Measurements from ENCODE around the gene GAA.

DNA sequence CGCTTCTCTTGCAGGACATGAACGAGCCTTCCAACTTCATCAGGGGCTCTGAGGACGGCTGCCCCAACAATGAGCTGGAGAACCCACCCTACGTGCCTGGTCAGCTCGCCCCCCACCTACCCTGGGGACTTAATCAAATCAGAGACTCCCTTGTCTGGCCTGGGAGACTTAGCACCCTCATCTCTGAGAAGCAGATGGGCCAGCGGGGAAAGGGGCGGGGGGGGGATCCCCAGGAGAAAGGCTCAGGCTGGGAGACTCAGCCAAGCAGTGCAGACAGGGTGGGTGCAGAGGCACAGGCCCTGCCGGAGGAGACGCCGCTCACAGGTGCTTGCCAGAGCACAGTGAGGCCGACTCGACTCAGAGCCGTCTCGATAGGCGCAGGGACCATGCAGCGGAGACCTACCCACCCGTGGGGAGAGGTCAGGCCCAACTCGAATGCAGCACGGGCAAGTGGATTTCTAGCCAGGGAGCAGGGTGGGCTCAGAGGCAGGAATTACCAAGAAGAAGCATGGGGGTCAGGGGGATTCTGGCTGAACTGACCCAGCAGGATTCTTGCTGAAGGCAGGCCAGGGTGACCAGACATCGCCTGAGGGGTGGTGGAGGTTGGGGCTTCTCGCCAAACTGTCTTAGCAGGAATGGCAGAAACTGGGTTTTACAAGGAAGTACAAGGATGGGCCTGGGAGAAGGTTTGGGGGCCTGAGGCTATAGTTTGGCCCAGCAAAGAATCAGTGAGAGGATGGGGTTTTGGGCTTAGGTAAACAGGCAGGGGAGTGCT lies 9.7 kb downstream of the GAA start:
- TF ChIP-seq, protein P1, sequence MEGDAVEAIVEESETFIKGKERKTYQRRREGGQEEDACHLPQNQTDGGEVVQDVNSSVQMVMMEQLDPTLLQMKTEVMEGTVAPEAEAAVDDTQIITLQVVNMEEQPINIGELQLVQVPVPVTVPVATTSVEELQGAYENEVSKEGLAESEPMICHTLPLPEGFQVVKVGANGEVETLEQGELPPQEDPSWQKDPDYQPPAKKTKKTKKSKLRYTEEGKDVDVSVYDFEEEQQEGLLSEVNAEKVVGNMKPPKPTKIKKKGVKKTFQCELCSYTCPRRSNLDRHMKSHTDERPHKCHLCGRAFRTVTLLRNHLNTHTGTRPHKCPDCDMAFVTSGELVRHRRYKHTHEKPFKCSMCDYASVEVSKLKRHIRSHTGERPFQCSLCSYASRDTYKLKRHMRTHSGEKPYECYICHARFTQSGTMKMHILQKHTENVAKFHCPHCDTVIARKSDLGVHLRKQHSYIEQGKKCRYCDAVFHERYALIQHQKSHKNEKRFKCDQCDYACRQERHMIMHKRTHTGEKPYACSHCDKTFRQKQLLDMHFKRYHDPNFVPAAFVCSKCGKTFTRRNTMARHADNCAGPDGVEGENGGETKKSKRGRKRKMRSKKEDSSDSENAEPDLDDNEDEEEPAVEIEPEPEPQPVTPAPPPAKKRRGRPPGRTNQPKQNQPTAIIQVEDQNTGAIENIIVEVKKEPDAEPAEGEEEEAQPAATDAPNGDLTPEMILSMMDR (IDR thresholded peaks at IDR 0.05): no peak
- TF ChIP-seq POLR2AphosphoS5 (IDR thresholded peaks at IDR 0.05) (no peak), POLR2A (IDR thresholded peaks at IDR 0.05) (no peak)

Measured in breast epithelium (tissue), 3 donors.